ENCODE measurements around the gene DDX18. TPM values are rescaled to one million over a fixed set of nuclear protein-coding genes. Genes with fewer than 3 reads are reported as not detected.

The DDX18 gene
- total and polyA plus RNA-seq, 5 experiments from 2014 or later = 41.4 to 129 (median 44.5) TPM

GRCh38 chr2:117859924-117860647 is 45.6 kb downstream of the DDX18 start:
- Mint-ChIP-seq H3K9me3 (peaks cover 0 to 15% (median 4%) of the 10 kb centered on the region in 9 donors), H3K27me3 (peaks cover 15 to 58% (median 19%) of the 10 kb centered on the region in 5 donors), H3K4me3 (no peak overlapping the region), H3K27ac (no peak overlapping the region), H3K4me1 (no peaks in the 10 kb centered on the region), H3K36me3 (peaks cover 0 to 8% (median 2%) of the 10 kb centered on the region in 3 donors)
- POLR2A ChIA-PET = no interaction called here
- ATAC-seq (no peak), DNase-seq (no peak)

- POLR2A ChIA-PET = no interaction called here
- DNase-seq = no peak
- H3K4me3 Mint-ChIP-seq = no peak overlapping the region
- peaks cover 0 to 13% (median 2%) of the 10 kb centered on the region in 3 donors for H3K36me3 Mint-ChIP-seq
- H3K4me1 Mint-ChIP-seq = no peaks in the 10 kb centered on the region
- peaks cover 0 to 24% (median 4%) of the 10 kb centered on the region in 9 donors for H3K9me3 Mint-ChIP-seq
- no peak for ATAC-seq
- H3K27me3 Mint-ChIP-seq = peaks cover 13 to 36% (median 18%) of the 10 kb centered on the region in 5 donors
- H3K27ac Mint-ChIP-seq = no peak overlapping the region
Measured at GRCh38 chr2:117862459-117862858, 48.0 kb downstream of the DDX18 start.

GRCh38 chr2:117875786-117876185 is 61.3 kb downstream of the DDX18 start:
- no peak overlapping the region for H3K27ac Mint-ChIP-seq

GRCh38 chr2:117879003-117879402 is 64.5 kb downstream of the DDX18 start:
- POLR2A ChIA-PET = no interaction called here
- no peak overlapping the region for H3K4me3 Mint-ChIP-seq
- DNase-seq = no peak
- H3K36me3 Mint-ChIP-seq = peaks cover 0 to 33% (median 9%) of the 10 kb centered on the region in 3 donors
- no peak for ATAC-seq
- H3K9me3 Mint-ChIP-seq = peaks cover 2 to 37% (median 11%) of the 10 kb centered on the region in 9 donors
- no peak overlapping the region for H3K27ac Mint-ChIP-seq
- H3K27me3 Mint-ChIP-seq = peaks cover 28 to 75% (median 42%) of the 10 kb centered on the region in 5 donors
- H3K4me1 Mint-ChIP-seq = no peaks in the 10 kb centered on the region

More at GRCh38 chr2:117875786-117876185, 61.3 kb downstream of the DDX18 start:
- H3K4me1 Mint-ChIP-seq = no peaks in the 10 kb centered on the region
- ATAC-seq (no peak), DNase-seq (no peak)
- peaks cover 0 to 20% (median 7%) of the 10 kb centered on the region in 9 donors for H3K9me3 Mint-ChIP-seq
- H3K4me3 Mint-ChIP-seq = no peak overlapping the region
- peaks cover 20 to 63% (median 35%) of the 10 kb centered on the region in 5 donors for H3K27me3 Mint-ChIP-seq
- POLR2A ChIA-PET = no interaction called here
- peaks cover 0 to 18% (median 12%) of the 10 kb centered on the region in 3 donors for H3K36me3 Mint-ChIP-seq

Other genes with a start within 250 kb of the DDX18 start
- 10 to 100 TPM; 67.9 to 72.7 TPM for gene CCDC93, start 199.4 kb downstream of the DDX18 start, total RNA-seq
- 1 to 10 TPM; 2.7 to 6.4 (median 3.8) TPM for gene CCDC93, start 199.4 kb downstream of the DDX18 start, polyA plus RNA-seq

All from naive thymus-derived CD8-positive, alpha-beta T cell (primary cell).